AG04449 (cell line): Measurements from ENCODE around the gene SMARCA2.
A peak's percentile ranks its signal among the peaks of the same experiment; 100 is the strongest.

Experiments
- CTCF ChIA-PET: fragments of 350-600 bp; formaldehyde crosslinking; extraction: SDS; loops from one replicate; lab custom pipeline; 2021; ENCODE audit warnings: antibody characterized with exemption; lab: Yijun Ruan, JAX
- POLR2A ChIA-PET: fragments of 400-600, 350-600 bp; formaldehyde crosslinking; extraction: SDS; loops from one replicate; lab custom pipeline; 2020; ENCODE audit warnings: antibody characterized with exemption, inconsistent platforms; lab: Yijun Ruan, JAX
- DNase-seq: peaks from one replicate; pipeline ENCODE4 v3.0.0-alpha.2; 2010; ENCODE audit warnings: low read depth, low spot score
- H3K4me3 ChIP-seq: 2 replicates; pipeline ENCODE4 v1.5.1; 2011; ENCODE audit warnings: low read depth, mild to moderate bottlenecking, control low read depth, low read length
- CTCF ChIP-seq: IDR thresholded peaks from one replicate; pipeline ENCODE4 v1.5.1; 2011; ENCODE audit warnings: mild to moderate bottlenecking, moderate library complexity, low read length, control low read depth, inconsistent platforms; ENCODE audit not compliant: insufficient read depth; ENCODE audit errors: missing control alignments

Gene SMARCA2

GRCh38 chr9:2000314-2000713 lies 14.8 kb upstream of the SMARCA2 start:
- no peak for TF ChIP-seq CTCF
- ChIA-PET CTCF (no interaction called here), POLR2A (no interaction called here)
- DNase-seq, result no peak
- no peak overlapping the region for H3K4me3 ChIP-seq

- CTCF ChIA-PET, result no interaction called here
- no peak for TF ChIP-seq CTCF
- DNase-seq, result no peak
- H3K4me3 ChIP-seq, result no peak overlapping the region
- POLR2A ChIA-PET, result no interaction called here
Measured at GRCh38 chr9:2008372-2008771, 6.8 kb upstream of the SMARCA2 start.

DNA sequence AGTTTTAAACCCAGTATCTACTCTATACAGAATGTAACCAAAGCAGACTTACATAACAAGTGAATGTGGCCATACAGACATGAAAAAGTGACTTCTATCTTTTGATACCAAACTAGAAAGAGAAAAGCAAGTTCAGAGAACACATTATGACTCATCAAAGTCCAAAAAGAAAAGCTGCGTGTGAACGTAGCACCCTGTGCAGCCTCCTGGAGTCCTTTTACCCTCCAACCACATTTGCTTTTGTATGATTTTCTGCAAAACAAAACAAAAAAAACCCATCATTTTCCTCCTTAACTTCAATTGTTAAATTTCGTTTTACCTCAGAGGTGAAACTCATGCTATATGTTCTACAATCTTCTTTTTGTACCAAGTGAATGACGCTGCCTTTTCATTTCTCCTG lies 2.8 kb upstream of the SMARCA2 start:
- ChIA-PET CTCF (interaction anchor here (1.3 kb wide), 1 partner anchor 10 kb away, joined by 3 read pairs; no protein-coding TSS in a partner anchor), POLR2A (no interaction called here)
- H3K4me3 ChIP-seq, result no peak overlapping the region
- no peak for DNase-seq
- no peak for TF ChIP-seq CTCF

DNA sequence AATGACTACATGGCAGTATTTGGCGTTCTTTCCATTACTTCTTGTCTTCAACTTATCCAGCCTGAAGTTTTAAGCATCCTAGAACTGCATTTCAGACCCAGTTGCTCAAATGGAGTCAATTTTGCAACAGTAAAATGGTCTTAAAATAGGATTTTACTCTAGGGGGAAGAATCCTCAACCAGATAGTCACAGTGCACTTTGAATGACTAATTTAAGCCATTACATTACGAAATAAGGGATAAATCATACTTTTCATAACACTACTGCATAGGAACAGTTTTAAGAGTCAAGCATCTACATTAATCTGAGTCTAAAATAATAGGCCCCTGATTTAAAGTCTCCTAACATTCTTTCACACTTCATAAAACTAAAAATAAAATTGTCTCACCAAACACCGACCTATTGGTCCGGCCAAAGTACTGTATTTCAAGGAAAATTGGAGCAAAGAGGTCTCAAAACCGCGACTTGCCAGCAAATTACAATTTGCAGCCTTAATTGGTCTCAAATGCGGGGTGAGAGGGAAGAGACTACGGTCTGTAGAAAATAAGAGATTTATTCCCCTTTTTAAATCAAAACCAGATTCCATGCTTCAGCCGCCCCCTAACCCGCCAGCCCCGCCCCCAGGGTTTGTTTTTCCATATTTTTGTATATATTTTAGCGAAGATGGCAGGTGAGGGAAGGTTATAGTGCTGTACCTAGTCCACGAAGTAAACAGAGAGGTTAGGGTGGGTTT lies 1.2 kb upstream of the SMARCA2 start:
- peak overlapping the region; percentile 87 for H3K4me3 ChIP-seq
- TF ChIP-seq CTCF, result no peak
- ChIA-PET POLR2A (no interaction called here), CTCF (no interaction called here)
- no peak for DNase-seq

- no peak for TF ChIP-seq CTCF
- DNase-seq, result no peak
- ChIA-PET CTCF (no interaction called here), POLR2A (interaction anchor here (0.6 kb wide), 1 partner anchor 36 kb away, joined by 3 read pairs; no protein-coding TSS in a partner anchor)
- H3K4me3 ChIP-seq, result peak overlapping the region; percentile 87
Measured at GRCh38 chr9:2015581-2016407, 647 bp downstream of the SMARCA2 start.
